CD8-positive, alpha-beta memory T cell (primary cell): ENCODE data around the gene ZSWIM8. TPM values are rescaled to one million over a fixed set of nuclear protein-coding genes. Genes with fewer than 3 reads are reported as not detected.
A peak's percentile ranks its signal among the peaks of the same experiment; 100 is the strongest.
"Not testable (repeated sequence)": the region's sequence is repeated elsewhere in the genome, so short reads cannot be mapped to it uniquely, and the experiment has no call there.

Experiments used
- CTCF ChIA-PET: fragments of 350-600 bp; sonication (Branson Sonifier 250); formaldehyde crosslinking; loops from one replicate; lab custom pipeline; 2021; ENCODE audit warnings: antibody characterized with exemption; lab: Charles Lee
- POLR2A ChIA-PET: fragments of 350-600 bp; sonication (Branson Sonifier 250); formaldehyde crosslinking; loops from one replicate; lab custom pipeline; 2021; ENCODE audit warnings: antibody characterized with exemption; lab: Charles Lee
- DNase-seq, 5 donors: peaks; one replicate each; pipeline versions ENCODE4 v3.0.0 to v3.0.0-alpha.2; 2020 to 2022; ENCODE audit warnings: mixed read lengths in 1 of 5
- H3K27ac ChIP-seq: one replicate; pipeline ENCODE4 v1.7.0; 2013; ENCODE audit warnings: low read depth, mild to moderate bottlenecking, low read length, moderate library complexity
- H3K27me3 ChIP-seq: 2 replicates; pipeline ENCODE4 v1.7.0; 2013; ENCODE audit warnings: low read length, mild to moderate bottlenecking; ENCODE audit not compliant: insufficient read depth, poor library complexity, severe bottlenecking
- H3K36me3 ChIP-seq: 2 replicates; pipeline ENCODE4 v1.7.0; 2013; ENCODE audit warnings: mild to moderate bottlenecking, low read length, moderate library complexity; ENCODE audit not compliant: insufficient read depth
- H3K4me1 ChIP-seq: 2 replicates; pipeline ENCODE4 v1.7.0; 2013; ENCODE audit warnings: mild to moderate bottlenecking, low read length, moderate library complexity; ENCODE audit not compliant: insufficient read depth
- H3K4me3 ChIP-seq: 2 replicates; pipeline ENCODE4 v1.7.0; 2013; ENCODE audit warnings: mild to moderate bottlenecking, low read length
- H3K9me3 ChIP-seq: 2 replicates; pipeline ENCODE4 v1.7.0; 2013; ENCODE audit warnings: mild to moderate bottlenecking, low read length
- H3K27ac Mint-ChIP-seq, 8 donors: one replicate each; pipeline ENCODE4 v1.8.0; 2020 to 2021; ENCODE audit warnings: mixed read lengths in 8 of 8, mild to moderate bottlenecking in 6 of 8, inconsistent platforms in 3 of 8, moderate library complexity in 3 of 8
- H3K27me3 Mint-ChIP-seq, 2 donors: one replicate each; pipeline ENCODE4 v1.8.0; 2020 to 2021; ENCODE audit warnings: mixed read lengths in 2 of 2, mild to moderate bottlenecking in 1 of 2, moderate library complexity in 1 of 2
- H3K36me3 Mint-ChIP-seq, 3 donors: one replicate each; pipeline ENCODE4 v1.8.0; 2020 to 2021; ENCODE audit warnings: mixed read lengths in 3 of 3, inconsistent platforms in 1 of 3, mild to moderate bottlenecking in 1 of 3
- H3K4me1 Mint-ChIP-seq, 3 donors: one replicate each; pipeline ENCODE4 v1.8.0; 2020 to 2021; ENCODE audit warnings: mixed read lengths in 3 of 3, inconsistent platforms in 1 of 3, mild to moderate bottlenecking in 1 of 3
- H3K4me3 Mint-ChIP-seq, 7 donors: one replicate each; pipeline ENCODE4 v1.8.0; 2020 to 2021; ENCODE audit warnings: mixed read lengths in 7 of 7, mild to moderate bottlenecking in 6 of 7, moderate library complexity in 4 of 7, inconsistent platforms in 2 of 7
- H3K9me3 Mint-ChIP-seq, 5 donors: one replicate each; pipeline ENCODE4 v1.8.0; 2020 to 2022; ENCODE audit warnings: mixed read lengths in 5 of 5, mild to moderate bottlenecking in 3 of 5, moderate library complexity in 2 of 5, inconsistent platforms in 1 of 5
- polyA plus RNA-seq: library from polyadenylated mRNA; unstranded; fragments of 300-500 nt; fragmentation: Illumina TruSeq; gene quantifications from one replicate; pipeline ENCODE4 v1.2.3, GENCODE V29; 2021
- total RNA-seq, 2 experiments: library from RNA; stranded (reverse); gene quantifications; one replicate each; pipeline ENCODE4 v1.2.3, GENCODE V29; 2021

Gene ZSWIM8, protein sequence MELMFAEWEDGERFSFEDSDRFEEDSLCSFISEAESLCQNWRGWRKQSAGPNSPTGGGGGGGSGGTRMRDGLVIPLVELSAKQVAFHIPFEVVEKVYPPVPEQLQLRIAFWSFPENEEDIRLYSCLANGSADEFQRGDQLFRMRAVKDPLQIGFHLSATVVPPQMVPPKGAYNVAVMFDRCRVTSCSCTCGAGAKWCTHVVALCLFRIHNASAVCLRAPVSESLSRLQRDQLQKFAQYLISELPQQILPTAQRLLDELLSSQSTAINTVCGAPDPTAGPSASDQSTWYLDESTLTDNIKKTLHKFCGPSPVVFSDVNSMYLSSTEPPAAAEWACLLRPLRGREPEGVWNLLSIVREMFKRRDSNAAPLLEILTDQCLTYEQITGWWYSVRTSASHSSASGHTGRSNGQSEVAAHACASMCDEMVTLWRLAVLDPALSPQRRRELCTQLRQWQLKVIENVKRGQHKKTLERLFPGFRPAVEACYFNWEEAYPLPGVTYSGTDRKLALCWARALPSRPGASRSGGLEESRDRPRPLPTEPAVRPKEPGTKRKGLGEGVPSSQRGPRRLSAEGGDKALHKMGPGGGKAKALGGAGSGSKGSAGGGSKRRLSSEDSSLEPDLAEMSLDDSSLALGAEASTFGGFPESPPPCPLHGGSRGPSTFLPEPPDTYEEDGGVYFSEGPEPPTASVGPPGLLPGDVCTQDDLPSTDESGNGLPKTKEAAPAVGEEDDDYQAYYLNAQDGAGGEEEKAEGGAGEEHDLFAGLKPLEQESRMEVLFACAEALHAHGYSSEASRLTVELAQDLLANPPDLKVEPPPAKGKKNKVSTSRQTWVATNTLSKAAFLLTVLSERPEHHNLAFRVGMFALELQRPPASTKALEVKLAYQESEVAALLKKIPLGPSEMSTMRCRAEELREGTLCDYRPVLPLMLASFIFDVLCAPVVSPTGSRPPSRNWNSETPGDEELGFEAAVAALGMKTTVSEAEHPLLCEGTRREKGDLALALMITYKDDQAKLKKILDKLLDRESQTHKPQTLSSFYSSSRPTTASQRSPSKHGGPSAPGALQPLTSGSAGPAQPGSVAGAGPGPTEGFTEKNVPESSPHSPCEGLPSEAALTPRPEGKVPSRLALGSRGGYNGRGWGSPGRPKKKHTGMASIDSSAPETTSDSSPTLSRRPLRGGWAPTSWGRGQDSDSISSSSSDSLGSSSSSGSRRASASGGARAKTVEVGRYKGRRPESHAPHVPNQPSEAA (N-terminal part only)
- 10 to 100 TPM; 54.3 to 57.6 TPM for total RNA-seq
- 26.0 TPM for polyA plus RNA-seq

DNA sequence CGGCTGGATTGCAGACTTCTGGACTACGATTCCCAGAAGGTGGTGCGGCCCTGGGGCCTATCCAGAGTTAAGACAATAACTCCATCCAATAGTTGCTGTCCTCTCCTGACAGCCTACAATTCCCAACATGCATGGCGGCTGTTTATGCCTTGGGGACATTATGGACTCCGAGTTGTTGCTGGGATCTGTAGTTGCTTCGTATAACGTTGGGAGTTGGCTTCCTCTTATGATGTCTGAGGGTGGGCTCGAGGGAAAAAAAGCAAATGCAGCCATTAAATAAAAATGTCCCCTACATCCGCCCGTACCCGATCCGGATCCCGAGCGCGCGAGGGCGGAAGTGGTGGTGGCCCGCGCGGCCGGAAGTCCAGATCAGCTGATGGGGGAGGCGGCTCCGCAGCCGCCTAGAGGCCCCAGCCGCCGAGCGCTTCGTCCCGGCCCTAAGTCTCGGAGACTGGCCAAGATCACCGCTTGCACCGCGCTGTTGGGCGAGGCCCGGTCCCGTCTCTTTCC lies at the start of gene ZSWIM8:
ZSWIM8 (plus strand) TSS at position 396 of the 510 bp plus-strand sequence. CDS start 273 bp downstream, outside the sequence.
- Histone ChIP-seq H3K27me3 (no peaks in the 10 kb centered on the region), H3K4me3 (peak within 1 kb of the TSS; percentile 88), H3K27ac (peak within 1 kb of the TSS; percentile 77), H3K4me1 (peaks cover 50% of the 10 kb centered on the region), H3K36me3 (peaks cover 7% of the 10 kb centered on the region), H3K9me3 (no peaks in the 10 kb centered on the region)
- peak; percentile 79 to 91 (median 87) for DNase-seq
- H3K27ac Mint-ChIP-seq: peak within 1 kb of the TSS; percentile 89 to 99 (median 97)
- POLR2A ChIA-PET: interaction anchor here (1.6 to 7.3 kb wide), 4 partner anchors 13 to 42 kb away, joined by 11 to 88 read pairs (median 12); partner anchors contain the start of gene SEC24C
- H3K36me3 Mint-ChIP-seq: peaks cover 5 to 51% (median 6%) of the 10 kb centered on the region in 3 donors
- no peaks in the 10 kb centered on the region for H3K27me3 Mint-ChIP-seq
- H3K4me1 Mint-ChIP-seq: peaks cover 51 to 70% (median 55%) of the 10 kb centered on the region in 3 donors
- CTCF ChIA-PET: interaction anchor here (0.7 to 2.1 kb wide), 4 partner anchors 9 to 42 kb away, joined by 3 to 12 read pairs (median 8); partner anchors contain the start of gene SEC24C
- H3K4me3 Mint-ChIP-seq: peak within 1 kb of the TSS; percentile 91 to 100 (median 99)
- peaks cover 0 to 3% (median 0%) of the 10 kb centered on the region in 5 donors for H3K9me3 Mint-ChIP-seq

DNA sequence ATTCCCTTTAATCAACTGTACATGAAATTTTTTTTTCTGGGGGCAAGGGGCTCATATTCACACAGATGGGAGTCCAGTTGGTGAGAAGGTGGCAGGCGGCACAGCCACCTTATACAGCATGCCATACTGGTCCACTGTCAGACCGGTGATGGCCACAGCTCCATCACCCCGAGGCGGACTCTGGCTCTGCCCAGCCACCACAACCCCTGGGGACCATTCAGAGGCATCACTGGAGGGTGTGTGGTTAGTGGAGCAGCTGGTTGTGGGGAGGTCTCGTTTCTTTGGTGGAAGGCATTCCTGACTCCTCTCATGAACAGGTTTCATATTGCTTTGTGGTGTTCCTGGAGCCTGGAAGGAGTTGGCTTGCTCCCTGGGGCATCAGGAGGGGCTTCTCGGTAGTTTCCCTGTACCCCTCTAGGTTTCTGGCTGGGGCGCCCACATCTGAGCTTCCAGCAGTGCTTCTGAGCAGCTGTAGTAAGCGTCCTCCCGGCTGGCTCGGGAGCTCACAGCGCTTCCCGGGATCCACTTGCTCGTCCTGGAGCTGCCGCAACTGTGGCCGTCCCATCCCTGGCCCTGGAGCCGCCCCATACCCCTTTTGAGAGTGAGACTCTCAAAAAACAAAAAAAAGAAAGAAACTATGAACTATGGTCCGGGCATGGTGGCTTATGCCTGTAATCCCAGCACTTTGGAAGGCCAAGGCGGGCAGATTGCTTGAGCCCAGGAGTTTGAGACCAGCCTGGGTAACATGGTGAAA lies 44.7 kb upstream of the ZSWIM8 start:
- not testable (repeated sequence) for H3K4me3 Mint-ChIP-seq, H3K9me3 ChIP-seq, H3K9me3 Mint-ChIP-seq, H3K27ac ChIP-seq, H3K27me3 Mint-ChIP-seq, H3K27me3 ChIP-seq, DNase-seq, H3K36me3 ChIP-seq, H3K4me3 ChIP-seq
- peaks cover 0 to 29% (median 0%) of the 10 kb centered on the region in 3 donors for H3K36me3 Mint-ChIP-seq
- peaks cover 20% of the 10 kb centered on the region for H3K4me1 ChIP-seq
- H3K27ac Mint-ChIP-seq: peak overlapping the region in 3 of 8 donors; percentile 11 to 73 (median 57)
- POLR2A ChIA-PET: interaction anchor here (0.9 kb wide), 1 partner anchor 10 kb away, joined by 5 read pairs; no protein-coding TSS in a partner anchor
- peaks cover 19 to 31% (median 29%) of the 10 kb centered on the region in 3 donors for H3K4me1 Mint-ChIP-seq
- CTCF ChIA-PET: interaction anchor here (3.2 kb wide), 1 partner anchor 9 kb away, joined by 19 read pairs; no protein-coding TSS in a partner anchor

DNA sequence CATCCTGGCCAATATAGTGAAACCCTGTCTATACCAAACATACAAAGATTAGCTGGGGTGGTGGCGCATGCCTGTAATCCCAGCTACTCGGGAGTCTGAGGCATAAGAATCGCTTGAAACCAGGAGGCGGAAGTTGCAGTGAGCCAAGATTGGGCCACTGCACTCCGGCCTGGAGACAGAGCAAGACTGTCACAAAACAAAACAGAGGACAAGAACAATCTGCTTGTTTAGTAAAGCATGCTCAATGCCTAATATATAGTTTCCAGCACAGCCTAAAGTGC lies 43.0 kb upstream of the ZSWIM8 start:
- Histone ChIP-seq H3K9me3 (no peaks in the 10 kb centered on the region), H3K4me3 (no peak overlapping the region), H3K4me1 (peaks cover 31% of the 10 kb centered on the region), H3K36me3 (peaks cover 8% of the 10 kb centered on the region), H3K27me3 (no peaks in the 10 kb centered on the region), H3K27ac (no peak overlapping the region)
- peak overlapping the region in 3 of 7 donors; percentile 44 to 100 (median 81) for H3K4me3 Mint-ChIP-seq
- ChIA-PET POLR2A (interaction anchor here (0.6 to 3.0 kb wide), 4 partner anchors 12 to 77 kb away, joined by 4 to 32 read pairs (median 10); no protein-coding TSS in a partner anchor), CTCF (interaction anchor here (3.1 to 3.2 kb wide), 2 partner anchors 11 to 30 kb away, joined by 19 to 22 read pairs; a partner anchor contains a TSS)
- H3K27ac Mint-ChIP-seq: peak overlapping the region in 4 of 8 donors; percentile 81 to 100 (median 100)
- DNase-seq: no peak
- peaks cover 28 to 41% (median 40%) of the 10 kb centered on the region in 3 donors for H3K4me1 Mint-ChIP-seq
- peaks cover 0 to 33% (median 0%) of the 10 kb centered on the region in 3 donors for H3K36me3 Mint-ChIP-seq
- no peaks in the 10 kb centered on the region for H3K27me3 Mint-ChIP-seq
- no peaks in the 10 kb centered on the region for H3K9me3 Mint-ChIP-seq

DNA sequence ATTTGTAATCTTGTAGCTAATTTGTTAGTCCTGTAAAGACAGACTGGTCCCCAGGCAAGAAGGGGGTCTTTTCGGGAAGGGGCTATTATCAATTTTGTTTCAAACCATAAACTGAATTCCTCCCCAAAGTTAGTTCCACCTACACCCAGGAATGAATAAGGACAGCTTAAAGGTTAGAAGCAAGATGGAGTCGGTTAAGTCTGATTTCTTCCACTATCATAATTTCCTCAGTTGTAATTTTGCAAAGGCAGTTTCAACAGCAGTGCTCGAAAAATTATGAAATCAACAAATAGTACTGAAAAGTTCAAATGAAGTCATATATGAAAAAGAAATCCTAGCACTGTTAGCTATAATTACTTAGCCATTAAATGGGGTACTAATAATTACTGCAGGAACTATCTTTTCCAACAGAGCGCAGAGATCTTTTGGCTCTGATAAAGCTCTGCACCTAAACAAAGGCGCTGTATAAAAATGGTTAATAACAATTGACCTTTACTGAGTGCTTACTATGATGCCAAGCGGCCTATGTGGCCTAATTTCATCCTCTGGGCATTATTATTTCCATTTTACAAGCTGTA lies 42.0 kb upstream of the ZSWIM8 start:
- Histone ChIP-seq H3K4me1 (peaks cover 31% of the 10 kb centered on the region), H3K36me3 (peaks cover 8% of the 10 kb centered on the region), H3K9me3 (no peaks in the 10 kb centered on the region), H3K4me3 (peak overlapping the region; percentile 61), H3K27me3 (no peaks in the 10 kb centered on the region), H3K27ac (peak overlapping the region; percentile 91)
- ChIA-PET POLR2A (interaction anchor here (0.7 to 3.0 kb wide), 10 partner anchors 13 to 248 kb away, joined by 3 to 32 read pairs (median 8); partner anchors contain the start of genes PPP3CB and ZSWIM8), CTCF (interaction anchor here (0.6 to 4.9 kb wide), 9 partner anchors 8 to 136 kb away, joined by 3 to 26 read pairs (median 5); partner anchors contain the start of genes CHCHD1 and ZSWIM8)
- Mint-ChIP-seq H3K4me1 (peaks cover 28 to 41% (median 40%) of the 10 kb centered on the region in 3 donors), H3K27me3 (no peaks in the 10 kb centered on the region), H3K9me3 (no peaks in the 10 kb centered on the region), H3K36me3 (peaks cover 0 to 31% (median 0%) of the 10 kb centered on the region in 3 donors), H3K27ac (peak overlapping the region; percentile 99 to 100 (median 100)), H3K4me3 (peak overlapping the region; percentile 98 to 100 (median 99))
- DNase-seq: no peak

DNA sequence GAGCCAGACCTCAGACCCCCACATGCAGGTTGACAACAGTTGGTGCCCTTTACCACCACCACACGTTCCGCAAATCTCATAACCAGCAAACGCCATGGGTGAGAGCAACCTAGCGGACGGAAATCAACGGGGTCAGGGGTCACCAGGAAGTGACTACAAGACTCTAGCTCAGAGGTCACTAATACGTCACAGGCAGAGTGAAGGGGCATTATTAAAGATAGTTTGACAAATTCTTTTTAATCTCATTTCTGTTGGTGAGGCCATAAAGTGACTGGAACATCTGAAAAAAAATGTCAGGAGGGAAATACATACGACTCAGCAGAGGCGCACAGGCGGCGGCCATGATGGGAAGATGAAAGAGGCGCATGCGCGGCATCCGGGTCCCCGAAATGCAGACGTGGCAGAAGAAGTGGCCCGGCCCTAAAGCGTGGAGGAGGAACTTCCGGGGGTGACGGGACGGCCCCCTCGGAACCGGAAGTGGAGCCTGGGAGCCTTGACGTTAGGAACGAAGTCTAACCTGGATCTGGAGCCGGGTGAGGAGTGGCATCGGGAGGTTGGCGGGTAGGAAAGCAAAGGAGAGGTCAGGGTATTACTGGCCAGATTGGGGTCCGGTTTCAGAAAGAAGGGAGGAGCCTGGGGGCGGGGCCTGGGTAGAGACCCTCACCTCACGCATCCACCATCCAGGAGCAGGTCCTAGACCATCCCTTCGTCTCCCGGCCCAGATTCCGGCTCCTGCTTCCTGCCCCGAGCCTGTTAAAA lies 41.3 kb upstream of the ZSWIM8 start, which contains the start of gene SEC24C:
SEC24C (plus strand) TSS at position 468 of the 759 bp plus-strand sequence. CDS start 2,461 bp downstream, outside the sequence.
- no peaks in the 10 kb centered on the region for H3K27me3 ChIP-seq
- POLR2A ChIA-PET: interaction anchor here (0.7 to 3.0 kb wide), 11 partner anchors 13 to 248 kb away, joined by 3 to 32 read pairs (median 6); partner anchors contain the start of genes PPP3CB and ZSWIM8
- peak within 1 kb of the TSS; percentile 91 for H3K27ac ChIP-seq
- peak within 1 kb of the TSS; percentile 98 to 100 (median 99) for H3K4me3 Mint-ChIP-seq
- peaks cover 11% of the 10 kb centered on the region for H3K36me3 ChIP-seq
- H3K4me3 ChIP-seq: peak within 1 kb of the TSS; percentile 61
- H3K4me1 ChIP-seq: peaks cover 37% of the 10 kb centered on the region
- peaks cover 32 to 45% (median 44%) of the 10 kb centered on the region in 3 donors for H3K4me1 Mint-ChIP-seq
- DNase-seq: peak; percentile 92 to 97 (median 95)
- H3K9me3 ChIP-seq: no peaks in the 10 kb centered on the region
- no peaks in the 10 kb centered on the region for H3K27me3 Mint-ChIP-seq
- H3K36me3 Mint-ChIP-seq: peaks cover 2 to 35% (median 3%) of the 10 kb centered on the region in 3 donors
- CTCF ChIA-PET: interaction anchor here (0.7 to 4.9 kb wide), 8 partner anchors 9 to 136 kb away, joined by 3 to 26 read pairs (median 7); partner anchors contain the start of genes CHCHD1 and ZSWIM8
- peak within 1 kb of the TSS; percentile 99 to 100 (median 100) for H3K27ac Mint-ChIP-seq
- no peaks in the 10 kb centered on the region for H3K9me3 Mint-ChIP-seq
